Liver (tissue), 9 donors: ENCODE data around the gene ALK. TPM values are rescaled to one million over a fixed set of nuclear protein-coding genes. Genes with fewer than 3 reads are reported as not detected.

Source experiments
- DNase-seq: peaks from one replicate; pipeline ENCODE4 v3.0.0-alpha.2; 2017; ENCODE audit warnings: low spot score
- H3K27ac ChIP-seq, 2 donors: one replicate each; pipeline ENCODE4 v1.7.0; 2013; ENCODE audit warnings: inconsistent platforms in 2 of 2, low read length in 2 of 2, control low read depth in 1 of 2, low read depth in 1 of 2, mild to moderate bottlenecking in 1 of 2
- H3K27me3 ChIP-seq, 4 donors: one replicate each; pipeline versions ENCODE4 v1.6.1 to v1.7.0; 2013; ENCODE audit warnings: low read length in 3 of 4, inconsistent platforms in 1 of 4, mild to moderate bottlenecking in 1 of 4, moderate library complexity in 1 of 4; ENCODE audit not compliant: control insufficient read depth in 4 of 4, insufficient read depth in 4 of 4
- H3K36me3 ChIP-seq, 4 donors: one replicate each; pipeline versions ENCODE4 v1.6.1 to v1.7.0; 2013; ENCODE audit warnings: low read length in 3 of 4, mild to moderate bottlenecking in 3 of 4, low read depth in 1 of 4, moderate library complexity in 1 of 4; ENCODE audit not compliant: control insufficient read depth in 4 of 4, insufficient read depth in 3 of 4
- H3K4me1 ChIP-seq, 4 donors: one replicate each; pipeline versions ENCODE4 v1.6.1 to v1.7.0; 2013; ENCODE audit warnings: low read length in 3 of 4, mild to moderate bottlenecking in 3 of 4, moderate library complexity in 1 of 4; ENCODE audit not compliant: control insufficient read depth in 4 of 4, insufficient read depth in 4 of 4
- H3K4me3 ChIP-seq, 3 donors: one replicate each; pipeline versions ENCODE4 v1.6.1 to v1.7.0; 2013; ENCODE audit warnings: low read length in 3 of 3, control low read depth in 1 of 3, low read depth in 1 of 3, mild to moderate bottlenecking in 1 of 3
- H3K9ac ChIP-seq, 2 donors: one replicate each; pipeline ENCODE4 v1.7.0; 2013; ENCODE audit warnings: low read length in 2 of 2, mild to moderate bottlenecking in 2 of 2, moderate library complexity in 2 of 2, control low read depth in 1 of 2, low read depth in 1 of 2
- H3K9me3 ChIP-seq, 4 donors: one replicate each; pipeline versions ENCODE4 v1.6.1 to v1.7.0; 2013; ENCODE audit warnings: low read length in 3 of 4; ENCODE audit not compliant: control insufficient read depth in 4 of 4
- ATF3 ChIP-seq: IDR thresholded peaks from 2 replicates; pipeline ENCODE4 v1.6.1; 2016; ENCODE audit warnings: antibody characterized with exemption
- FOXA1 ChIP-seq: IDR thresholded peaks from 2 replicates; pipeline ENCODE4 v1.6.1; 2016; ENCODE audit warnings: antibody characterized with exemption
- FOXA2 ChIP-seq: IDR thresholded peaks from 2 replicates; pipeline ENCODE4 v1.6.1; 2016; ENCODE audit warnings: antibody characterized with exemption
- GABPA ChIP-seq, 2 donors: IDR thresholded peaks in 1 of 2; conservative IDR thresholded peaks in 1 of 2; 2 replicates each; pipeline ENCODE4 v1.6.1; 2016; ENCODE audit warnings: antibody characterized with exemption in 2 of 2, mild to moderate bottlenecking in 1 of 2, moderate library complexity in 1 of 2
- HNF4A ChIP-seq, 2 donors: conservative IDR thresholded peaks; 2 replicates each; pipeline ENCODE4 v1.6.1; 2016; ENCODE audit warnings: antibody characterized with exemption in 2 of 2, mild to moderate bottlenecking in 2 of 2
- HNF4G ChIP-seq: IDR thresholded peaks from 2 replicates; pipeline ENCODE4 v1.6.1; 2016; ENCODE audit warnings: antibody characterized with exemption
- JUND ChIP-seq, 2 donors: IDR thresholded peaks; 2 replicates each; pipeline ENCODE4 v1.6.1; 2016; ENCODE audit warnings: antibody characterized with exemption in 2 of 2
- MAX ChIP-seq: IDR thresholded peaks from 2 replicates; pipeline ENCODE4 v1.6.1; 2016; ENCODE audit warnings: antibody characterized with exemption
- RAD21 ChIP-seq, 2 donors: IDR thresholded peaks; 2 replicates each; pipeline ENCODE4 v1.6.1; 2016; ENCODE audit warnings: antibody characterized with exemption in 2 of 2, mild to moderate bottlenecking in 2 of 2
- REST ChIP-seq: IDR thresholded peaks from 2 replicates; pipeline ENCODE4 v1.6.1; 2016; ENCODE audit warnings: antibody characterized with exemption, mild to moderate bottlenecking
- RXRA ChIP-seq, 2 donors: IDR thresholded peaks; 2 replicates each; pipeline ENCODE4 v1.6.1; 2017 to 2018; ENCODE audit warnings: antibody characterized with exemption in 2 of 2, mild to moderate bottlenecking in 1 of 2
- TAF1 ChIP-seq: conservative IDR thresholded peaks from 2 replicates; pipeline ENCODE4 v1.6.1; 2016; ENCODE audit warnings: antibody characterized with exemption, mild to moderate bottlenecking
- ZBTB33 ChIP-seq: IDR thresholded peaks from 2 replicates; pipeline ENCODE4 v1.6.1; 2016; ENCODE audit warnings: antibody characterized with exemption
- polyA plus RNA-seq, 2 donors: library from polyadenylated mRNA; stranded (reverse) in 1 of 2; unstranded in 1 of 2; fragments of 200-250 nt in 1 of 2; fragments of >200 nt in 1 of 2; fragmentation: Nextera tagmentation in 1 of 2; extraction: Ambion mirVana in 1 of 2; gene quantifications; one replicate each; pipeline versions ENCODE4 v1.2.1 to v1.2.3, GENCODE V29; 2013 to 2015
- total RNA-seq, 2 donors: library from RNA; depleted of rRNA; stranded (reverse); fragments of >200 nt; gene quantifications; one replicate each; pipeline ENCODE4 v1.2.3, GENCODE V29; 2014
- donor health status: healthy.
- donor health status: healthy.
- donor health status: healthy.
- donor health status: healthy.
- donor health status: healthy.

Gene ALK
- total and polyA plus RNA-seq, 4 donors: under 0.01 TPM; not detected in 3

- TF ChIP-seq REST (no peak), MAX (no peak), GABPA (IDR thresholded peaks at IDR 0.05 in 1 of 2, conservative IDR thresholded peaks at IDR 0.05 in 1 of 2) (no peak)
Measured at GRCh38 chr2:29962922-29963321, 41.5 kb upstream of the ALK start (continued).

GRCh38 chr2:29954316-29954715 is 32.9 kb upstream of the ALK start:
- no peak for DNase-seq
- no peak overlapping the region for H3K27ac ChIP-seq
- H3K36me3 ChIP-seq: no peaks in the 10 kb centered on the region
- no peaks in the 10 kb centered on the region for H3K4me1 ChIP-seq
- TF ChIP-seq ZBTB33 (no peak), GABPA (IDR thresholded peaks at IDR 0.05 in 1 of 2, conservative IDR thresholded peaks at IDR 0.05 in 1 of 2) (no peak), TAF1 (no peak), HNF4G (no peak), RAD21 (IDR thresholded peaks at IDR 0.05) (no peak), MAX (no peak), FOXA2 (no peak), JUND (IDR thresholded peaks at IDR 0.05) (no peak), RXRA (IDR thresholded peaks at IDR 0.05) (no peak), HNF4A (conservative IDR thresholded peaks at IDR 0.05) (no peak), REST (no peak), ATF3 (no peak), FOXA1 (no peak)
- H3K9me3 ChIP-seq: no peaks in the 10 kb centered on the region
- H3K27me3 ChIP-seq: no peaks in the 10 kb centered on the region
- no peak overlapping the region for H3K9ac ChIP-seq
- H3K4me3 ChIP-seq: no peak overlapping the region
